ENCODE results near the gene MAP6.

MAP6 gene

DNA sequence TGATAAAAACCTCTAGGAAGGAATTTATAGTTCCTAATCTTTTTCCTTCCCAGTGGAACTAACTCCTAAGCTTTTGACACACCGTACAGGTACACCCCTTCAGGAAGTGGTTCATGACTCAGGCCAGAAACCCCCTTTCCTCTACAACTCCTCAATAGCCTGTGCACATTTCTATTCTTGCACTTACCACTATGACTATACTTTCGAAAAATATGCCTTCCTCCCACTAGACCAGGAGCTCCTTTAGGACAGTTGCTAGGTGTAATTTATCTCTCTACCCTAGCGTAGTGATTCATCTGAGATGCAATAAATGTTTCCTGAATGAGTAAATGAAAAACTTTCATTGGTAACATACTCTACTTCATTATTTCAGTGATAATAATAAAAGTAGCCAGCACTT lies 14.5 kb downstream of the MAP6 start:
- Histone ChIP-seq H3K27me3 (replicated peaks) (no peaks in the 10 kb centered on the region), H3K27ac (no peak overlapping the region), H3K4me3 (ENCODE audit: low read depth, low read length) (no peak overlapping the region), H3K36me3 (replicated peaks) (no peaks in the 10 kb centered on the region)
- in situ Hi-C loops (cut with HindIII; ENCODE audit: low pct_ligation_motif_present, low sequenced_read_pairs), result no loop called here
- TF ChIP-seq, protein P1, sequence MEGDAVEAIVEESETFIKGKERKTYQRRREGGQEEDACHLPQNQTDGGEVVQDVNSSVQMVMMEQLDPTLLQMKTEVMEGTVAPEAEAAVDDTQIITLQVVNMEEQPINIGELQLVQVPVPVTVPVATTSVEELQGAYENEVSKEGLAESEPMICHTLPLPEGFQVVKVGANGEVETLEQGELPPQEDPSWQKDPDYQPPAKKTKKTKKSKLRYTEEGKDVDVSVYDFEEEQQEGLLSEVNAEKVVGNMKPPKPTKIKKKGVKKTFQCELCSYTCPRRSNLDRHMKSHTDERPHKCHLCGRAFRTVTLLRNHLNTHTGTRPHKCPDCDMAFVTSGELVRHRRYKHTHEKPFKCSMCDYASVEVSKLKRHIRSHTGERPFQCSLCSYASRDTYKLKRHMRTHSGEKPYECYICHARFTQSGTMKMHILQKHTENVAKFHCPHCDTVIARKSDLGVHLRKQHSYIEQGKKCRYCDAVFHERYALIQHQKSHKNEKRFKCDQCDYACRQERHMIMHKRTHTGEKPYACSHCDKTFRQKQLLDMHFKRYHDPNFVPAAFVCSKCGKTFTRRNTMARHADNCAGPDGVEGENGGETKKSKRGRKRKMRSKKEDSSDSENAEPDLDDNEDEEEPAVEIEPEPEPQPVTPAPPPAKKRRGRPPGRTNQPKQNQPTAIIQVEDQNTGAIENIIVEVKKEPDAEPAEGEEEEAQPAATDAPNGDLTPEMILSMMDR (IDR thresholded peaks at IDR 0.05; ENCODE audit: low read depth, low read length, missing control alignments), result no peak
- no peak for DNase-seq

DNA sequence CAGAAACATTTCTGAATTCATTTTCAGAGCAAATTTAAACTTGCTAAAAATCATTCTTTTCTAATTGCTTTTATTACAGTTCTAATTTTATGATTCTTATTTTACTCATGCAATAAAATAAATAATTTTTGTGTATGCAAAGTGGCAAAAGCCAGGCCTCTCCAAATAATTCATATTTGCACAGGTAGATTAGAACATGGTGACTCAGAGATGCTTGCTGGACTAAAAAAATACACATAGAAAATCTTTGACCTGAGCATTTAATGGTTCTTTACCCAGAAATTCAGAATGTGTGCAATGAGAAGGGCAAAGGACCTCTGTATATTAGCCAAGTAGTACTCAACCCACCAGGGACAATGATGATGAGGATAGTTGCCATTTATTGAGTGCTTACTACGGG lies 15.3 kb downstream of the MAP6 start:
- no peak overlapping the region for H3K27ac ChIP-seq
- in situ Hi-C loops (cut with HindIII; ENCODE audit: low pct_ligation_motif_present, low sequenced_read_pairs), result no loop called here
- no peak for DNase-seq

DNA sequence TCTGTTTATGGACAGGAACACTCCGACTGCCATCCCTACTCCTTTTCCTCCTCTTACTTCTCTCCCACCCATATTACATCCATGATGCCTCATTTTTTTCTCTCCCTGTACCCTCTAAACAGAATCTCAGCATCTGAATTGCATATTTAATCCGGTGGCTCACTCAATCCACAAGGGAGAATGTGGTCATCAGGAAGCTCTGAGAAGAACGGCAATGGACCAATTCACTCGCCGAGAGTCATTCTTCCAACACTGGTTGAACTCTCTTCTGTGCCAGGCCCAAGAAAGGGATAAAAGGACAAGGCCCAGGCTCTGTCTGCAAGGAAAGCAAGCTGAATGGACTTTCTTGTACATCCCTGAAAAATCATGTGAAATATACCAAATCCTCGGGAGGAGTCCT lies 15.9 kb downstream of the MAP6 start:
- in situ Hi-C loops (cut with HindIII; ENCODE audit: low pct_ligation_motif_present, low sequenced_read_pairs), result no loop called here
- no peak overlapping the region for H3K4me3 ChIP-seq (ENCODE audit: low read depth, low read length)
- no peaks in the 10 kb centered on the region for H3K36me3 ChIP-seq (replicated peaks)
- no peak overlapping the region for H3K27ac ChIP-seq
- H3K27me3 ChIP-seq (replicated peaks), result no peaks in the 10 kb centered on the region
- TF ChIP-seq, protein P1 (IDR thresholded peaks at IDR 0.05; ENCODE audit: low read depth, low read length, missing control alignments), result no peak
- no peak for DNase-seq

More for the DNA sequence above, 15.3 kb downstream of the MAP6 start:
- Histone ChIP-seq H3K36me3 (replicated peaks) (no peaks in the 10 kb centered on the region), H3K4me3 (ENCODE audit: low read depth, low read length) (no peak overlapping the region), H3K27me3 (replicated peaks) (no peaks in the 10 kb centered on the region)
- TF ChIP-seq, protein P1 (IDR thresholded peaks at IDR 0.05; ENCODE audit: low read depth, low read length, missing control alignments), result no peak

DNA sequence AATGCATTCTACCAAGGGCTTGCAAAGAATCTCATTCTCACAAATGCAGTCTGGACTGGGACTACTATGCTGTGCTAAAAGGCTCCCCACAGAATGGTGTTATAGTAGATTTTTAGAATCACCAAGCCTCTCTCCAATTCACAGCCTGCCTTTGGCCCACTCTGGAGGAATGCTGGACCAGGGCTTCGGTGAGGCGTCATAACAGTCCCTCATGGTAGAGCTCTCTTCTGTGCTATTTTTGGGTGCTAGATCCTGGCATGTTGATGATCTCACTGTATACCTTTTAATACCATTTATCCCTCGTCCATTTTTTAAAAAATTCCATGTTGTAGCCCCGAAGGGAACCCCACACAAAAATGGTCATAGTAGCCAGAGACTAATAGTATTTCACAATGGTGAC lies 17.6 kb downstream of the MAP6 start:
- TF ChIP-seq, protein P1 (IDR thresholded peaks at IDR 0.05; ENCODE audit: low read depth, low read length, missing control alignments), result no peak
- no peak overlapping the region for H3K27ac ChIP-seq
- in situ Hi-C loops (cut with HindIII; ENCODE audit: low pct_ligation_motif_present, low sequenced_read_pairs), result no loop called here

DNA sequence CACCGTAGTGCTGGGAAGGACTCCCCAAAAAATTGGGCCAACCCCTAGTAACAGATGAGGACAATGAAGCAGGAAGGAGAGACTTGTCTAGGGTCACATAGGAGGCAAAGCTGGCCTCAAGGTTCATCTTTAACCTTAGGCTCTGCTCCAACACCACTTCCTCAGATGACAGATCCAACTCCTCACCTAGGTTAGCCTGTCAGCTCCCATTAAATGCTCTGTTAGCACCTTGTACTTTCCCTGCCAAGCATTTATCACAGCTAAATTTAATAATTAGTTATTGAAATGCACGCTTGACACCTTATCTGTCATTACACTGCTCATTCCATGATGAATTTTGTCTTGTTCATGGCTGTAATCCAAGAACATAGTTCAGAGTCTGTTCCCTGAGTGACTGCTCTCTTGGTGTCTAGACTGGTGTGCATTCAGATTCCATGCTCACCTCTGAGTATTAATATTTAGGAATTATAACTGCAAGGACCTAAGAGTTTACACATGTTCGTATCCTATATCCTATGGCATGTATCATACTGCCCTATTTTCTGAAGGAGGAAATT lies 18.6 kb downstream of the MAP6 start:
- DNase-seq, result no peak
- no peaks in the 10 kb centered on the region for H3K36me3 ChIP-seq (replicated peaks)
- no peak overlapping the region for H3K27ac ChIP-seq
- TF ChIP-seq, protein P1 (IDR thresholded peaks at IDR 0.05; ENCODE audit: low read depth, low read length, missing control alignments), result no peak
- no peaks in the 10 kb centered on the region for H3K27me3 ChIP-seq (replicated peaks)
- no peak overlapping the region for H3K4me3 ChIP-seq (ENCODE audit: low read depth, low read length)
- in situ Hi-C loops (cut with HindIII; ENCODE audit: low pct_ligation_motif_present, low sequenced_read_pairs), result no loop called here

More for the DNA sequence above, 17.6 kb downstream of the MAP6 start:
- Histone ChIP-seq H3K27me3 (replicated peaks) (no peaks in the 10 kb centered on the region), H3K4me3 (ENCODE audit: low read depth, low read length) (no peak overlapping the region), H3K36me3 (replicated peaks) (no peaks in the 10 kb centered on the region)
- no peak for DNase-seq

DNA sequence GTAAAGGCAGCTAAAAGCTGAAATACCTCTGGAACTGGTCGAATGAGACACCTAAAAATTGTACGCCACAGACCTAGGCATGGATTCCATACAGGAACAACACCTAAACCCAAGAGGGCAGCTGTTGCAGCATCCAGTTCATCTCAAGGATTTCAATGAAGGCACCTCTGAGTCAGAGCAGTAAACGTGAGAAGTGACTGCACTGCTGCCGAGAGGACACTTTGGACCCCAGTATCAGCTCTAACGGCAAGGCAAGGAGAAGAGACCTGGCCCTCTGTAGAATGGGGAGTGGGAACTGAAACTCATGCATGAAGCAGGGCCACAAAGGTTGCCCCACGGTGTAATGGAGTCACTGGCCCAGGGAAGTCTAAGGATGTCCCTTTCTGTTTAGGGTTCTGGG lies 23.9 kb downstream of the MAP6 start:
- Histone ChIP-seq H3K4me3 (ENCODE audit: low read depth, low read length) (no peak overlapping the region), H3K36me3 (replicated peaks) (no peaks in the 10 kb centered on the region), H3K27ac (no peak overlapping the region), H3K27me3 (replicated peaks) (no peaks in the 10 kb centered on the region)
- in situ Hi-C loops (cut with HindIII; ENCODE audit: low pct_ligation_motif_present, low sequenced_read_pairs), result no loop called here
- TF ChIP-seq, protein P1 (IDR thresholded peaks at IDR 0.05; ENCODE audit: low read depth, low read length, missing control alignments), result no peak
- no peak for DNase-seq
